ENCODE results near the gene CD46. TPM values are rescaled to one million over a fixed set of nuclear protein-coding genes. Genes with fewer than 3 reads are reported as not detected.

Gene CD46
- total RNA-seq, 1 donor from 2014 or later, result 122 TPM

DNA sequence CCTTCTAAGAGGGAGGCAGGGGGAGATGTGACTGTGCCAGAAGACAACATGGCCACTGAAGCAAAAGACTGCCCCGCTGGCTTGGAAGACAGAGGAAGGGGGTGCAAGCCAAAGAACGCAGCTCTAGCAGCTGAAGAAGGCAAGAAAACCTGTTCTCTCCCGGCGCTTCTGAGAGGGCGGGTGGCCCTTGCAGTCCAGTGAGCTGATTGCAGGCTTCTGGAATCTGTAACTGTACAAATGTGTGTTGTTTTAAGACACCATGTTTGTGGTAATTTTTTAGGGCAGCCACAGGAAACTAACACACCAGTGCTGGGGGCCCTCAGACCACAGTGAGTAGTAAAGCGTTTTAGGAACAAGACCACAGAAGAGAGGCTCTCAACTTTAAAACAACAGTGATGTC, 47.0 kb downstream of the CD46 start:
- no peak for DNase-seq

DNA sequence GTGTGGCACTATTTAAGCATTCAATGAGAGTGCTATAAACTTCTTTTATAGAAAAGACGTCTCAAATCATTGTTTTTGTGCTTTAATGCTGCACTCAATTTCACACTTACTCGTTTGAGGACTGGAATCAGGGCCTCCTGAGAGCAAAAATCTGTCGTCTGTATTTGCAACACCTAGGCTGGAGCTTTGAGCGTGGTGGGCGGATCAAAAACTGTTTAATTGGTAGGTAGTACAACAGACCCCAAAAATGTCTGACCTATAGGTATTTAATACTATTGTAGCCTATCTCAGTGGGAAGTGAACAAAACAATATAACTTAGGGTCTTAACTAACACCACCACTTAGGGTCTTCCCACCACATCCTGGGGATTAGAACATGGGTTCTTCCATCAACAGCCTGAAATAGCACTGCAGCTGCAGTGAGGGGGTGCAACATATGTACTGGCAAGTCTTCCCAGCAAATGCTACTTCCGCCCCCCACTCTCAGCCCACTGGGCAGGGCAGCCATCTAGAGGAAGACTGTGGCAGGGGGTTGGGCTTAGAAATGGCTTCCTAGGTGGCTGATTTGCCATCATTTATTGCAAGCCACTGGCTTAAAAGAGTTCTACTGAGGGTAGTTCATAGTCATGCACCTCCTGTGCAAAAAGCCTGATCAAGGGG, 48.3 kb downstream of the CD46 start:
- DNase-seq, result no peak

DNA sequence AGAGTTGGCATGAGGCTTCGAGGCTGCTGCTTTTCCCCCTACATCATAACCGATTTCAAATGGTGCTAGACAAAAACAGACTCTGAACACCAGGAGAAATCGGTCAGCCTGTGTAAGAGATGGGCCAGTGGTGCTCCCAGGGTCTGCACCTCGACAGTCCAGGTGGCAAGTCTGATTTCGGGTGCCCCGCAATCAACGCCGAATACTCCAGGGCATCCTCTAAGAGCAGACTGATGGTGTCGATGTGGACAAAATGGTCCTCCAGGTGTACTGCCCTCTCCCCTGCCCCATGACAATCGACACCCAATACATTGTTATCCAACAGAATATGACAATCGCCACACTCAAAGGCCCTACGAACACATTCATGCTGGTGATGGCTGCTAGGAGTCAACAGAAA, 50.0 kb downstream of the CD46 start:
- DNase-seq, result no peak

DNA sequence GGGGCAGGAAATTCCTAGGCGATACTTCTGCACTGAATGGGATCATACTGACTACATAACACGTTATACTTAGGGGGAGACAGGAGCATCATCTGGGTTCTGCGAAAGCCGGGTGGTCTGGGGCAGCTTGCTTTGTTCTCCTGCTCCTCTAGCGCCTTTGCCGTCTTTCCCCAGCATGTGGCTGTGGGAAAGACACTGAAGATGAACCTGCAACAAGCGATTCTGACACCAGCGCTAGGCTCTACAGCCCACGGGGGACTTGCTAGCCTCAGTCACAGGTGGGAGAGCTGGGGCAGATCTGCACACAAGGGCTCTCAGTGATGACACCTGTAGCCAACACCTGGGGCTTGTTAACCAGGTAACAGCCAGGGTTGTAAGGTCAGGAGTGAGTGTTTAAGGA, 51.8 kb downstream of the CD46 start:
- peak; percentile 36 for DNase-seq

DNA sequence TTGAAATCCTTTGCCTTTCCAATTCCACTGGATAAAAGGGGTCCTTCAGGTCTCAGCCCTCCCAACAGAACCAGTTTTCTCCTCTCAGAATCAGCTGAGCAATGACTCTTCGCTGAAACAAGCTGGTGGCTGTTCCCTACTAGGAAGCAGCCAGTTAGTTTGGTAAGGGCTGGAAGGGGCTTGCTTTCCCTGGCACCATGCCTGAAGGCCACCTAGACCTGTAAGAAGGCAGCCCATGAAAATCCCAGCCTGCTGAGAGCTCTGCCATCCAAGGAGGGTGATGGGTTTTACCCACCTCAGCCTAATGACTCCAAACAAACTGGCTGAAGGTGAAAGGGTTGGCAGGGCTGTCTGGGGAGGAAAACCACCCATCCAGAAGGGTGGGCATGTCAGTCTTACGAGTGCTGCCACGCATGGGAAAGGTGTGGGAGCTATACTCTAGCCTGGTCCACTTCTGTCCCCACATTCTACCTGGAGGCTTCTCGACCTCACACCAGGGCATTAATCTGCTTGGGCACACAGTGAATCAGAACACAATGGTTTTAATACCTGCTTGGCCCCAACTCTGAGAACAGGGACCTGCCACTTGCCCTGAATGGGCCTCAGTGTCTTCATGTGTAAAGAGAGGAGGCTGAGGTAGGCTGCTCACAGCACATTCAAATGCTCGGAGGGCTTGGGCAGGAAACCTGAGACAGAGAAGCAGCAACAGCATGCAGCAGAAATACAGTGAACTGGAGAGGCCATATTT, 53.0 kb downstream of the CD46 start:
- no peak for DNase-seq

DNA sequence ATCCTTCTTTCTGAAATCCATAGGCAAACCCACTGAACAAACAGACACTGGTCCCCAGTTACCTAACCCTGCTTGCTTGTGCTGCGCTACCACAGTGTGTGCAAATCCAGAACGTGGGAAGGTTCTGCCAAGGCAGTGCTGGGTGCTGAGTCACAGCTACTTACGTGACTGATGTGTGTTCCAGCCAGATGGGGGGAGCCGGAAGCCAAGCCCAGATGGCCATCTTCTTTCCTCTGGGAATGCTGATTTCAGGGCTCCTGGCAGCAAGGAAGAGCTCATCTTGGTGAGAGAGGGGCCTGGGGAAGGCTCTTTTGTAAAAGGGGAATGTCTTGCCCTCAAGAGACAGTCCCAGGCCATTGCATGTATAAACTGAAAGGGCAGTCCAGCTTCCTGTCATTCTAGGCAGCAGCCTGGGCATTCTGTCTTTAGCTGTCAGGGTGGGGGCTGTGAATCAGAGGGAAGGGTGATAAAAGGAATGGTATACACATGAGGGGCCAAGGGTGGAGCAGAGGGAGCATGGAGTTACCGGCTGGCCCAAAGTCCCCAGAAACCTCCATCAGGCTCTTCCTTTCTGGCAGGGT, 54.1 kb downstream of the CD46 start:
- peak; percentile 96 for DNase-seq

DNA sequence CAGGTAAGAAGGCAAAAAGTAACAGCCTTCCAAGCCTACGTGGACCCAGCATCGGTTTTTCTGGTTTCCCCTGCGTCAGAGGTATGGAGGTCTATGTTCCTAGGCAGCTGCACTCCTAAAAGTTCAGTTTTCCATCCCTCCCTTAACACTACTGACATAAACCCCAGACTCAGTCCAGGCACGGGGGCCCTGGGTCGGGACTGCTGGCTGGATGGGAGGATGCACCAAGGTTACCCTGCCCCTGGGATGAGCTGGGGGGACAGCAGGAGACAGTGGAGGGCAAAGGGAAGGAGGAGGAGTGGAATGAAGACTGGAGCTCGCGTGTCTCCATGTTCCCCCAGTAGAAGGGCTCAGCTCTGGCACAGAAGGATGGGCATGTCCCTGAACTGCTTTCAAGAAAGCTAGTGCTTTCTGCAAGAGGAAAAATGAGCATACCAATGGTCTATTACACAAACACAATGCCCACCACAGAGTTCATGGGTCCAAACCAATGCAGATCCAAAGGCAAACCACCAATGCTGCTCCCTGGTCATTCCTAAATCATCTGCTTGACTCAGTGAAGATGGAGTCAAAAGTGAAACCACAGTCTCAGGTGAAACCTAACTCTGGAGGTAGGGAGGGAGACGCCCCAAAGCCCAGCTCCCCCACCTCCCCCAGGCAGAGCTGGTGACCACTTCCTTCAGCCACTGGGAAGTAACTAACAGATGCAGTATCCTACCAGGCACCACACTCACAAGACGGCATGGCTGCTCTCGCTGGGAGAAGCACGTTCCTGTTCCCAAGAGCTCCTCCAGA, 54.9 kb downstream of the CD46 start:
- no peak for DNase-seq

DNA sequence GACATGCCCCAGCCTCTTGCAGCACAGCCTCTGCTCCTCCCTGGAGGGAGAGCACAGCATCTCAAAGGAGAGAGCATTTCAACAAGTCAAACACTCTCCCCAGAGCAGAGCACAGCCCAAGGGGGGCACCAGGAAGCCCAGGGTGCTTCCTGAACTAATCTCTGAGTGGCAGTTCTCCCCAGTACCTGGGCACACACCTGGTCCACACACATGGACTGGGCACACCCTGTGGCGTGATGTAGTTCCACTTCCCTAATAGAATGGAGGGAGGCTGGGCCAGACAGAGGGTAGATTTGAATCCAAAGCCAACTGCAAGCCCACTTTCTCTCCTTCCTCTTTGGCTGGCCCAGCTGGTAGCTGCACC, 55.5 kb downstream of the CD46 start:
- DNase-seq, result no peak

DNA sequence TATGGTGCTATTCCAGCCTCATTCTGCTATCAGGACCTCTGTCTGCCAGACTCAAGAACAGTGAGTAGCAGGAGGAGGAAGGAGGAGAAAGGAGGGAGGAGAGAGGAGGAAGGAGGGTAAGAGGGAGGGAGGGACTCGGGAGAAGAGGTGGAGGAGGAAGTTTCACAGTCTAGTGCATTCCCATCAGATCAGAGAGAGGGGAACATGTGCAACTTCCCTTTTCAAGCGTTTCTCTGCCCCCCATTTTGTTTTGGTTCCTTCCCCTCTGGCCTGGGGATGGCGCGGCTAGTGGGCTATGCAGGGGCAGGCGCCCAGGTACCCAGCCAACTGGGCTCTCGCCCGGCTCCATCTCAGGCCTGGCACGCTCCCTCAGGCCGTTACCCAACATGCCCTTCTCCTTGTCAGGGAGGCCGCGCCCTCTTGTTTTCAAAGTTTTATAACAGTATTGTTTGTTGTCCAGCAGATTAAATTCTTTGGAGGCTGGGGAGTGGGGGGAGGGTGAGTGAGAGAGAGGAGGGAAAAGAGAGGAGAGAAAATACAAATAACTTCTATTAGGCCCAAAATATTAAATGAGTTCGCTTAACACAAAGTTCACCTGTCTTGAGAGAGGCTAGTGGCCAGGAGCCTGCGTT, 56.0 kb downstream of the CD46 start:
- no peak for DNase-seq

DNA sequence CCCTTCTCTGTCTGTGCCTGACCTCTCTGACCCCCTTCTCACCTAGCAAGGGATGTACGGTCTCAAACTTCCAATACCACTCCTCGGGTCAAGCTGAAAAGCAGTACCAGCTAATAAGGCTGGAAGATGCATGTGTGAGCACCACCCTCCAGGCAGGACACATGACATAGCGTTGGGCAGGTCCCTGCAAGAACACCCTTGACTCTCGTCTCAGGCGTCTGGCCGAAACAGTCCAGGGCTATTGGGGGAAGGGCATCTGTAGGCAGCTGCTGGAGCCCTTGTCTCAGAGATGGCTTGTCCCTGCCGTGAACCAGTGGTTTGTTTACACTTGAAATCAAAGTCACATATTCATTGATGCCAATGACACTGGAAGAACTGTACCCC, 56.5 kb downstream of the CD46 start:
- DNase-seq, result no peak

DNA sequence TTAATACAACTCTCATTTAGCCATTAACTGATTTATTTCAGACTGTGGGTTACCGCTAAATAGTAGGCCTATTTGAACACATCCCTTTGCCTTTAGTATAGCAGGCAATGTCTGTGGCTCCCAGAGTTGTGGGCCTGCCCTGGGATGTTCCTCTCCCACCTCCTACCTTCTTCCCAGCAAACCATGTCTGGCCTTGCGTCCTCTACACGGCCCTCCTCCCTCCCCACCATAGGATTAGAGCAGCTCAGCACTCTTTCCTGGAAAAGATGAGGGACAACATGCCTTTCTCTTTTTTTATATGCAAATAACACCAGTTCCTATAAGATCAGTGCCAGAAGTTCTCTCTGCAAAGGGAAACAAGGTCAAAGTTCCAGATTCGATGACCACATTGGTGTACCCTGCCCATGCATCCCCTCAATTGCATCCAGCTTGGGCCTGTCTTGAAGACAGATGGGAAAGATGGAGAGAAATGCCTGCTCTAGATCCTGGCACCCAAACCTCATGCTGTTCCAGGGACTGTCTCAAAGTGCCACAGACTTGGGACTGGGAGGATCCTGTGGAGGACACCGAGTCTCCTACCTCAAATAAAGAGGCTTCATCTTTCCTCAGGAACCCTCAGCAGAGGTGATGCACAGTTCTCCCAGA, 57.2 kb downstream of the CD46 start:
- no peak for DNase-seq

DNA sequence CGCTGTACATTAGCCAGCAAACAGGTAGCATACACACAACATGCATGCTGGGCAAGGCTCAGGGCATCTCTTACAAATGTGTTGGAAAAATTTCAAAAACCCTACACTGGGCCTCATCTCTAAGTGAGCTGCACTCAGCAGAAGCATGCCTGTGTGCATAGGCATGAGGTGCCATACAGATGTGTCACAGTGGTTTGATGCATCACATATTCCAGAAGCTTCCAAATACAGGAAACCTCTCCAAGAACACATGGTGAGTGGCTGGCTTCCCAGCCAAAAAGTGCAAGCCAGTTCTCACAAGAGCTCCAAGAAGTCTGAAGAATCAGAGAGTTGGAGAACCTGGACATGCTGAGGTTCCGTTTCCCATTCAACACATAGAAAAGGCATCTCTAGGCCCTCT, 58.3 kb downstream of the CD46 start:
- DNase-seq, result no peak

DNA sequence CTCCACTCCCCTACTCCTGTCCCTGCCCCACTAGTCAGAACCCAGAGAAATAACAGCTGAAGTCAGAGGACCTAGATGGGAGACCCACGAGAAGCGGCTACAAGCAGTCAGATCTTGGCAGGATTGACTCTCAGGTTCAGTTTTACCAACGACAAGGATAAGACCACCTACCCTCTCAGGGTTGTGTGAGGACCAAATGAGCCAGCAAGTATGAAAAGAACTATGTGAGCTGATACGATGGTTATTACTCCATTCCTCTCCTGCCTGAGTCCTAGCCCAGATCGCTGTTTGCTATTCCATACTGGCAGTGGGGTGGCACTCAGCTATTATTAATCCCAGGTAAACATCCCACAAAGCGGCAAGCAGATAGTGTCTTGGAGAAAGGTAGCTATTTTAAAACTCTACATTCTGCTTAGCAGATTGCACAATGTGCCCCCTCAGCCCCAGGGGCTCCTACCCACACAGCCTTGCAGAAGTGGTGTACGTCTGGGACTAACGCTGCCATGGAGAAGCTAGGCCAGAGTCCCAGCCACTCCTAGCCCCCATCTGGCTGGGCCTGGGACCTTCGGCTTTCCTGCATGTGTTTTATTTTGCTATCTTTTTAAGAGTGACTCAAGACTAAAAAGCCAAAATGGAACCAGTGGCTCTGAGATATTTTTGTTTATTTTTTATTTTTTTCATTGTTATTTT, 58.9 kb downstream of the CD46 start:
- no peak for DNase-seq

DNA sequence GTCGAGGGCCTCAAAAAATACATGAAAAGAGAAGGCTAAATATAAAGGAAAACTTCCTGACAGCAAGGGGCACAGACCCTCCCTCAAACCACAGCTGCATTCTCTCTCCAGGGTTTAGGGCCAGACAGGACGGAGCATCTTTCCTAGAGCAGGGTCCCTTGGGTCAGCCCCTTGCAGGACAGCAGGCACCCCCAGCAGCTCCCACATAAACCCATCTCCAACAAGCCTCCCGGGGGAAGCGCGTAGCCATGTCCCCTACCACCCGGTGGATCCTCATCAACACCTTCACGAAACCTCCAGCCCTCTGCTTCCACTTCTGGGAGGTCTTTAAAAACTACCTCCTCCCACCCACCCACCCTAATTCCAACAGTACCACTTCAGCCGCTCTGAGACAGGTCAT, 59.5 kb downstream of the CD46 start:
- no peak for DNase-seq

DNA sequence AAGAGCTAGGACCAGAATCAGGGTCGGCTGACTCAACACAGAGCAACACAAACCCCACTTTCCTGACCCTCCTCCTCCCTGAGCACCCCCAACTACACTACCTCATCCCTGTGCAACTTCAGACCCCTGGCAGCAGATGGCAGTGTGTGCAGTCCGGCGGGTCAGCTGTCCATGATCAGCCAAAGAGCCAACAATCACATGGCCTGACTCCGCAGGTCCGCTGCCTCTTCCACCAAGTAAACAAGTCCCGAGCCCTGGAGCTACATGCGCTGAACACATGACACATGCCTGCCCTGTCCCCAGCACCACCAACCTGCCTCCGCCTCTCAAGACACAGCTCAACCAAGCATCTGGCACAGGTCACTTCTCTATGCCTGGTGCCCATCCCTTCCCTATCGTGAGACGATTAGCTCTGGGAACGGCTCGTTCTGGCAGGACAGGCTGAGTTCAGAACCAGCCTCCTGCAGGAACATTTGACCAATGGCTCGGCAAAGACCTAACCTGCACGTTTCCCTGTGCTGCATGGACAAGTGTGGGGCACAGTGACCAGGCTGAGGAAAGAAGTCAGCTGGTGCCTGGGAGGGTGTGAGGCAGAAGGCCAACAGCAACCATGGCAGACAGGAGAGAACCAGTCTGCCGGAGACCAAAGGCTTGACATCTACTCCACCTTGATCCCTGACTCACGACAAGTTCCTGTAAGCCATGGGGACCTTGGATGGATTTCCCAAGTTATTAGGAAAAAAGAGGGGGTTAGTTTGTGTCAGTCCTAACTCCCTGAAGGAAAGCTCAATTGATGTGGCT, 60.3 kb downstream of the CD46 start:
- peak; percentile 87 for DNase-seq

DNA sequence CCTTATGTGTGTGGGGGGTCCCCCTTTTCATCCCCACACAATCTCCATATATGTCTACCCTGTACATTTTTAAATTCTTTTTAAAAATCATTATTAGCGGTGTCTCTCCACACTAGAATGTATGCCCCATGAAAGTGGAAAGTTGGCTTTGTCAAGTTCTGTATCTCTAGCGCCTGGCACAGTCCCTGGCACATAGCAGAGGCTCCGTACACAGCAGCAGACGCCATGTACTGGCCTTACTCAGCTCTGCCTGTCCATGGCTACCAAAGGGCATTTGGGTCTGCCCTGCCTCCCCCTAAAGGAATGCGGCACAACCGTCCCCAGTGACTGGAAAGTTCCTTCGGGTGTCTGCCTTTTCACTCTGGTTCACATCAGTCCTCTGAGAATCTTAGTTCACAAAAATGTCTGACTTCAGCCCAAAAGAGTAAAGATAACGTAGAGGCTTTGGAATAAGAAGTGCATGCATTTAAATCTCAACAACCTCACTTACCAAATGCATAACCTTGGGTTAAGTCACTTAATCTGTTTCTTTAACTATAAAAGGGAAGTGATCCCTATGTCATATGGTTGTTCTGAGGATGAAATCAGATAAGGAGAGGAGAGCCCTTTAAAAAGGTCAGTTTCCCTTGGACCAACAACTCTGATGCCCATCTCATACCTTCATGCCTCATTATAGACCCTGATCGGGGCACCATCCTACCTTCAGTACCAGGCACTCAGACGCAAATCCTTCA, 61.1 kb downstream of the CD46 start:
- no peak for DNase-seq

DNA sequence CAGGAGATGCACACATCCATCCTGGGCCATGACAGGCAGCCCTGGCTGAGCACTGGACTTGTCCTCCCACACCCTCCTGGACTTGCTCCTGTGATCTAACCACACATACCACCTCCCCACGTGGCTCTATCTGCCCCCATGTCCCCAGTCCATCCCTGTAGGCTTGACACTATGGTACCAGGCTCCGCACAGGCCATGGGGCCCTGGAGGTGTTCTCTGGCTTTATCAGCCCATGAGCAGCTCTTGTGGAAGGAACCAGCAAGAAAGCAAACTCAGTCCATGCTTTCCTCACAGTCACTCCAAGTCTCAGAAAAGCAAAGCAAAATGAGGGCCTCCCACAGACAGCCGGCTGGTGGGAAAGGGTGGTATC, 61.6 kb downstream of the CD46 start:
- no peak for DNase-seq

DNA sequence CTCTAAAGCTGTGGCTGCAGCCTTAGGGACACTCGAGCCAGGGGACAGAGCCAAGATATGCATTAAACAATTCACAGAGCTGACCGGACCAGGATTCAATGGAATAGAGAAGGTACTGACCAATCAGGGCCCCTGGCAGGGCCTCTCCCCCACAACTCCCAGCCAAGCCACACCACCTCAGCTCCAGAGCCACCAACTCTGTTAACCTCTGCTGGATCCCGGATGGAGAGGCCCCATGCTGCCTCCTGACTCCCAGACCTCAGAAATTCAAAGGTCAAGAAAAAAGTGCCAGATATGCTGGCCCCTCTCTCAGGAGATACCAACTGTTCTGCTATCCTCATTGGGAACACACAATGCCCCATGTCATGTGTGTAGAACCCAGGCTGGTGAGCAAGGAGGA, 62.1 kb downstream of the CD46 start:
- no peak for DNase-seq

DNA sequence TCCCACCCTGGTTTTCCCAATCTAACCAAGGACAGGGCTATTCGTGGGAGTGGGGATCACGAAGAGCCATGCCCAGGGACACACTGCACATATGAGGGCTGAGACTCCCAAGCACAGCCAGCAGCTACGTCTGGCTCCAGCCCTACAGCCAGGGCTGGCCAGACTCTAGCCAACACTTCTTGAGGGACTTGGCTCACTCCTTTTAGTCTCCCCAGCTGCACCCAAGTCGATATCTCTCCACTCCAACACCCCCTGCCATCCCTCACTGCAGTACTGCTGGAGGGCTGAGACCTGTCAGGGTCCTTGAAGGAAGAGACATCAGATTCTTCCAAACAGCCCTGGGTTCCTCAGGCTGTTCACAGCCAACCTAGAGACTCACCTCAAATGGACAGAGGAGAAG, 62.6 kb downstream of the CD46 start:
- DNase-seq, result no peak

DNA sequence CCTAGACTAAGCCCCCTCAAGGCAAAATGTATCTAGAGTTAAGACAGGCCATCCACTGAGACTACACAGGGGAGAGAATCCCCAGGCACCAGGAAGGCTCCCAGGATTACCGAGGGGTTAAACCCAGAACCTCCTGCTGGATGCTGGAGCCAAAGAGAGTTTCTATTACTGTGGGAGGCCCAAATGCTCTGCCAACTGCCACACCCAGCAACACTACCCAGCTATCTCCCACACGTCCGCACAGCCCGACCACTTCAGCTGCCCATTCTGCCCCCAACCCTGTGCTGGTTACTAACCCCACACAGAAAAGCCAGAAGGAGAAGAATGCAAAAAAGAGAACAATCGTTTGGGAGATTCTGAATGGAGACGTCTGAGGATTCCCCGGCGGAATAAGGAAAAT, 63.6 kb downstream of the CD46 start:
- DNase-seq, result no peak
